ENCODE results near the gene RPS26. TPM values are rescaled to one million over a fixed set of nuclear protein-coding genes. Genes with fewer than 3 reads are reported as not detected.
"Not testable (repeated sequence)": the region's sequence is repeated elsewhere in the genome, so short reads cannot be mapped to it uniquely, and the experiment has no call there.

RPS26 gene
- total and polyA plus RNA-seq, 5 donors from 2014 or later: 26.3 to 1,151 (median 728) TPM

GRCh38 chr12:55999999-56000540 is 41.6 kb upstream of the RPS26 start:
- peak overlapping the region in 1 of 4 donors; percentile 51 for H3K4me3 Mint-ChIP-seq
- H3K4me3 ChIP-seq (ENCODE audit: low read depth, low read length); H3K27me3 ChIP-seq (ENCODE audit: control insufficient read depth, insufficient read depth, low read length); H3K9me3 Mint-ChIP-seq; H3K36me3 ChIP-seq (ENCODE audit: control insufficient read depth, insufficient read depth, low read length); ATAC-seq (ENCODE audit: low read depth in 2 of 2); H3K27ac ChIP-seq (ENCODE audit: insufficient read depth, low read length, poor library complexity, severe bottlenecking); H3K9me3 ChIP-seq (ENCODE audit: control insufficient read depth in 2 of 2, low read length in 2 of 2); H3K27me3 Mint-ChIP-seq; DNase-seq; H3K36me3 Mint-ChIP-seq: not testable (repeated sequence)
- H3K4me1 Mint-ChIP-seq: peaks cover 6 to 44% (median 29%) of the 10 kb centered on the region in 4 donors
- H3K27ac Mint-ChIP-seq: peak overlapping the region in 1 of 3 donors; percentile 69
- peaks cover 18% of the 10 kb centered on the region for H3K4me1 ChIP-seq (ENCODE audit: control insufficient read depth, insufficient read depth, low read length, poor library complexity, severe bottlenecking)

DNA sequence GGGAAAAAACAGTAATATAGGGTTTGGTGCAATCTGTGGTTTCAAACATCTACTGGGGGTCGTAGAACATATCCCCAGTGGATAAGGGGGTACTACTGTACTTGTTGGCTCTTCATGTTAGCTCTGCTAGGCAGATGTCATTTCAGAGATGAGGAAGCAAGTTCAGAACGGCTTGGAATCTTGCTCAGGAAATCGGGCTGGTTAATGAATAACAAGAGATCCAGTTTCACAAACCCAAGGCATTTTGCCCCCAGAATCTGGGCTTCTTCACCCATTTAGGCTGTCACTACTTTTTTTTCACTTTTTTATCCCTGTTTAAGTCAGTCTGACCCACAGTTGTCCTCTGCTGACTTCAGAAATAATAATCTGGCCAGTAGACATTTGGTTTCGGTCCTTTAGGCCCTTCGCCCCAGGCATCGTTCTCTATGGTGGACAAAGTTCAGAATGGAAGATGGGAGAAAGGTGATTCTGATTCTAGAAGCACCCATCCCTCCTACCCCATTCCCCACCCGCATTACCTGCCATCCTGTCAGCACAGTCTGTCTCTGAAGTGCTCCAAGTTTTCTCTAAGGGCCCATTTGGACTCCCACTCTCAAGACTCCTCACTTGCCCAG is 40.1 kb upstream of the RPS26 start:
- H3K4me3 ChIP-seq (ENCODE audit: low read depth, low read length): no peak overlapping the region
- DNase-seq (no peak), ATAC-seq (ENCODE audit: low read depth in 2 of 2) (no peak)
- Mint-ChIP-seq H3K4me3 (peak overlapping the region in 2 of 4 donors; percentile 18 to 39), H3K27ac (peak overlapping the region in 2 of 3 donors; percentile 27 to 63), H3K9me3 (no peaks in the 10 kb centered on the region), H3K36me3 (no peaks in the 10 kb centered on the region), H3K4me1 (peaks cover 0 to 44% (median 29%) of the 10 kb centered on the region in 4 donors), H3K27me3 (no peaks in the 10 kb centered on the region)
- H3K36me3 ChIP-seq (ENCODE audit: control insufficient read depth, insufficient read depth, low read length): no peaks in the 10 kb centered on the region
- H3K4me1 ChIP-seq (ENCODE audit: control insufficient read depth, insufficient read depth, low read length, poor library complexity, severe bottlenecking): peaks cover 10% of the 10 kb centered on the region
- no peaks in the 10 kb centered on the region for H3K27me3 ChIP-seq (ENCODE audit: control insufficient read depth, insufficient read depth, low read length)
- H3K27ac ChIP-seq (ENCODE audit: insufficient read depth, low read length, poor library complexity, severe bottlenecking): no peak overlapping the region
- no peaks in the 10 kb centered on the region for H3K9me3 ChIP-seq (ENCODE audit: control insufficient read depth in 2 of 2, low read length in 2 of 2)

- Mint-ChIP-seq H3K27ac (peak overlapping the region in 2 of 3 donors; percentile 7 to 36), H3K4me1 (peaks cover 0 to 40% (median 29%) of the 10 kb centered on the region in 4 donors)
- not testable (repeated sequence) for H3K27me3 ChIP-seq (ENCODE audit: control insufficient read depth, insufficient read depth, low read length); DNase-seq; H3K4me3 ChIP-seq (ENCODE audit: low read depth, low read length); H3K27me3 Mint-ChIP-seq; H3K36me3 Mint-ChIP-seq; H3K9me3 ChIP-seq (ENCODE audit: control insufficient read depth in 2 of 2, low read length in 2 of 2); ATAC-seq (ENCODE audit: low read depth in 2 of 2); H3K36me3 ChIP-seq (ENCODE audit: control insufficient read depth, insufficient read depth, low read length); H3K27ac ChIP-seq (ENCODE audit: insufficient read depth, low read length, poor library complexity, severe bottlenecking); H3K4me3 Mint-ChIP-seq; H3K4me1 ChIP-seq (ENCODE audit: control insufficient read depth, insufficient read depth, low read length, poor library complexity, severe bottlenecking); H3K9me3 Mint-ChIP-seq
These were observed 38.3 kb upstream of the RPS26 start for GRCh38 chr12:56003376-56003775.

- H3K4me3 ChIP-seq (ENCODE audit: low read depth, low read length): no peak overlapping the region
- peaks cover 0 to 42% (median 32%) of the 10 kb centered on the region in 4 donors for H3K4me1 Mint-ChIP-seq
- DNase-seq (no peak), ATAC-seq (ENCODE audit: low read depth in 2 of 2) (no peak)
- peaks cover 8% of the 10 kb centered on the region for H3K4me1 ChIP-seq (ENCODE audit: control insufficient read depth, insufficient read depth, low read length, poor library complexity, severe bottlenecking)
- H3K27ac ChIP-seq (ENCODE audit: insufficient read depth, low read length, poor library complexity, severe bottlenecking): no peak overlapping the region
- no peaks in the 10 kb centered on the region for H3K36me3 Mint-ChIP-seq
- peak overlapping the region in 1 of 3 donors; percentile 26 for H3K27ac Mint-ChIP-seq
- H3K4me3 Mint-ChIP-seq: no peak overlapping the region
- H3K27me3 ChIP-seq (ENCODE audit: control insufficient read depth, insufficient read depth, low read length): no peaks in the 10 kb centered on the region
- no peaks in the 10 kb centered on the region for H3K27me3 Mint-ChIP-seq
- no peaks in the 10 kb centered on the region for H3K36me3 ChIP-seq (ENCODE audit: control insufficient read depth, insufficient read depth, low read length)
- H3K9me3 Mint-ChIP-seq: no peaks in the 10 kb centered on the region
- no peaks in the 10 kb centered on the region for H3K9me3 ChIP-seq (ENCODE audit: control insufficient read depth in 2 of 2, low read length in 2 of 2)
These were observed 37.5 kb upstream of the RPS26 start for GRCh38 chr12:56004211-56004610.

- Mint-ChIP-seq H3K27me3 (no peaks in the 10 kb centered on the region), H3K4me3 (peak overlapping the region; percentile 87 to 91 (median 88)), H3K9me3 (no peaks in the 10 kb centered on the region), H3K4me1 (peaks cover 0 to 41% (median 28%) of the 10 kb centered on the region in 4 donors), H3K27ac (peak overlapping the region; percentile 92 to 96 (median 95)), H3K36me3 (no peaks in the 10 kb centered on the region)
- no peaks in the 10 kb centered on the region for H3K9me3 ChIP-seq (ENCODE audit: control insufficient read depth in 2 of 2, low read length in 2 of 2)
- H3K4me1 ChIP-seq (ENCODE audit: control insufficient read depth, insufficient read depth, low read length, poor library complexity, severe bottlenecking): peaks cover 8% of the 10 kb centered on the region
- peak overlapping the region; percentile 74 for H3K27ac ChIP-seq (ENCODE audit: insufficient read depth, low read length, poor library complexity, severe bottlenecking)
- no peaks in the 10 kb centered on the region for H3K27me3 ChIP-seq (ENCODE audit: control insufficient read depth, insufficient read depth, low read length)
- H3K4me3 ChIP-seq (ENCODE audit: low read depth, low read length): peak overlapping the region; percentile 70
- no peaks in the 10 kb centered on the region for H3K36me3 ChIP-seq (ENCODE audit: control insufficient read depth, insufficient read depth, low read length)
- DNase-seq: peak; percentile 62 to 67 (median 62)
- peak; percentile 60 to 79 for ATAC-seq (ENCODE audit: low read depth in 2 of 2)
These were observed 33.9 kb upstream of the RPS26 start for GRCh38 chr12:56007564-56008559.

DNA sequence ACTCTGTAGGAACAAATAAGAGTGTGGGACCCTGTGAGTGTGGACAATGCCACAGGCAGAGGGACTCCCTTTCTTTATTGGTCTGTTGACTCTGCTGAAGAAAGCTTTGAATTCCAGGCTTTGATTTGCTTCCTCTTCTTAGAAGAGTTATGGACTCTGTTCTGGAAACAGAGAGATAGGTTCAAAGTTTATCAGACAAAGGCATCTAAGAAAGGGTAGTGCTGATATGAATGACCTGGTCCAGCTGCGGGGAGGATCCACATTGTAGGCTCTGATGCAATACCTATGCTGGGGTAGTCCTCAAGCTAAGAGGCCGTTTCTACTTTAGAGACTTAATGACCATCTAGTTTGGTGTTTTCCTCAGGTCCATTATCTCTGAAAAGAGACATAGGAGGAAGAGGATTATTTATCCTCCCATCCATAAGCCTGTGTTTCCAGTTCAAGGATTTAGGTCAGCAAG is 31.6 kb upstream of the RPS26 start:
- peak overlapping the region; percentile 4 to 45 (median 20) for H3K4me3 Mint-ChIP-seq

GRCh38 chr12:56011509-56012090 is 30.1 kb upstream of the RPS26 start:
- Mint-ChIP-seq H3K4me3 (peak overlapping the region in 1 of 4 donors; percentile 38), H3K9me3 (no peaks in the 10 kb centered on the region), H3K27me3 (no peaks in the 10 kb centered on the region), H3K36me3 (peaks cover 7% of the 10 kb centered on the region), H3K27ac (no peak overlapping the region), H3K4me1 (peaks cover 0 to 38% (median 17%) of the 10 kb centered on the region in 4 donors)
- Histone ChIP-seq H3K9me3 (ENCODE audit: control insufficient read depth in 2 of 2, low read length in 2 of 2) (no peaks in the 10 kb centered on the region), H3K27me3 (ENCODE audit: control insufficient read depth, insufficient read depth, low read length) (no peaks in the 10 kb centered on the region), H3K36me3 (ENCODE audit: control insufficient read depth, insufficient read depth, low read length) (no peaks in the 10 kb centered on the region), H3K4me1 (ENCODE audit: control insufficient read depth, insufficient read depth, low read length, poor library complexity, severe bottlenecking) (peaks cover 8% of the 10 kb centered on the region), H3K4me3 (ENCODE audit: low read depth, low read length) (no peak overlapping the region), H3K27ac (ENCODE audit: insufficient read depth, low read length, poor library complexity, severe bottlenecking) (no peak overlapping the region)
- ATAC-seq (ENCODE audit: low read depth in 2 of 2): no peak
- no peak for DNase-seq

More for the DNA sequence above, 31.6 kb upstream of the RPS26 start:
- H3K4me3 ChIP-seq (ENCODE audit: low read depth, low read length): no peak overlapping the region
- H3K4me1 Mint-ChIP-seq: peaks cover 0 to 39% (median 25%) of the 10 kb centered on the region in 4 donors
- DNase-seq: no peak
- ATAC-seq (ENCODE audit: low read depth in 2 of 2): no peak
- peak overlapping the region in 2 of 3 donors; percentile 3 to 35 for H3K27ac Mint-ChIP-seq
- no peaks in the 10 kb centered on the region for H3K27me3 Mint-ChIP-seq
- H3K27ac ChIP-seq (ENCODE audit: insufficient read depth, low read length, poor library complexity, severe bottlenecking): no peak overlapping the region
- peaks cover 7% of the 10 kb centered on the region for H3K36me3 Mint-ChIP-seq
- no peaks in the 10 kb centered on the region for H3K36me3 ChIP-seq (ENCODE audit: control insufficient read depth, insufficient read depth, low read length)
- H3K27me3 ChIP-seq (ENCODE audit: control insufficient read depth, insufficient read depth, low read length): no peaks in the 10 kb centered on the region
- no peaks in the 10 kb centered on the region for H3K9me3 ChIP-seq (ENCODE audit: control insufficient read depth in 2 of 2, low read length in 2 of 2)
- H3K4me1 ChIP-seq (ENCODE audit: control insufficient read depth, insufficient read depth, low read length, poor library complexity, severe bottlenecking): peaks cover 8% of the 10 kb centered on the region
- no peaks in the 10 kb centered on the region for H3K9me3 Mint-ChIP-seq
